Measurements from ENCODE around the gene TUSC7.

Gene TUSC7

DNA sequence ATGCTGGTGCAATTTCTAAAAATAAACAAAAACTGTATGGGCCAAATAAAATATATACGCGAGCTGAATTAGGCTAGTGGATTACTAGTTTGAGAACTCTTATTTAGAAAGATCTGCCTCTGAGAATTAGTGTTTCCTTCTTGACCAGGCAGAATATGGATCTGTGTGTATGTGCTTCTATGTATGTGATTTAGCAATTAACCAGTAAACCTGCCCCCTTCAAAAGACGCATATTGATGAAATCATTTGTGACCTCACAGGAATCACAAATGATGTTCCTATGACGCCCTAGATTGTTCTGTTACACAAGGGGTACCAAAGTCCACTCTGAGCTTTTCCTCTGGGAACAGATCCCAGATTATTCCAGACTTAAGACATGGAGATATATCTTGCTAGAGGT, at the start of gene TUSC7:
Gene TUSC7 (plus strand): TSS at position 301 of the 400 bp plus-strand sequence.
- H3K4me3 ChIP-seq (ENCODE audit: low read length), result no peak within 1 kb of the TSS
- H3K27me3 ChIP-seq (ENCODE audit: control insufficient read depth, insufficient read depth, low read length), result no peaks in the 10 kb centered on the region
- no peaks in the 10 kb centered on the region for H3K4me1 ChIP-seq (ENCODE audit: control insufficient read depth, insufficient read depth, low read length)
- no peak within 1 kb of the TSS for H3K9ac ChIP-seq (ENCODE audit: low read length)
- H3K36me3 ChIP-seq (ENCODE audit: control insufficient read depth, insufficient read depth, low read length), result no peaks in the 10 kb centered on the region
- no peaks in the 10 kb centered on the region for H3K9me3 ChIP-seq (ENCODE audit: control insufficient read depth, low read length)

DNA sequence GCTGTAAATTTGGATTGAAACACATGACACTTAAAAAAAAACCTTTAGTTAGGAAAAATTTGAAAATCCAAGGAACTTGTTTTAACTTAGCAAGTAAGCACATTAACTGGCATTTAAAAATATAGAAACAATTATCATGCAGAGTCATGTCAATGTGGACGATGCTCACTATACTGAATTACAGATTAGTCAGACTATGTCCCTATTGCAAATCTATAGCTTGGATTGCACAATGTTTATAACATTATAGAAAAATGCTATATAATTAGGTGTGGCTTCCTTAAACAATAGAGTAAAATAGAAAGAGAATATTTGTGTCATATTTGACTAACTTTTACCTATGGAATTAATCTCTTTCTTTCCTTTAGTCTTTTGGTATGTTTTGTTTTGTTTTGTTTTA, 48.4 kb upstream of the TUSC7 start:
- Histone ChIP-seq H3K27me3 (ENCODE audit: control insufficient read depth, insufficient read depth, low read length) (no peaks in the 10 kb centered on the region), H3K9ac (ENCODE audit: low read length) (no peak overlapping the region), H3K4me1 (ENCODE audit: control insufficient read depth, insufficient read depth, low read length) (no peaks in the 10 kb centered on the region), H3K4me3 (ENCODE audit: low read length) (no peak overlapping the region), H3K9me3 (ENCODE audit: control insufficient read depth, low read length) (no peaks in the 10 kb centered on the region), H3K36me3 (ENCODE audit: control insufficient read depth, insufficient read depth, low read length) (no peaks in the 10 kb centered on the region)

DNA sequence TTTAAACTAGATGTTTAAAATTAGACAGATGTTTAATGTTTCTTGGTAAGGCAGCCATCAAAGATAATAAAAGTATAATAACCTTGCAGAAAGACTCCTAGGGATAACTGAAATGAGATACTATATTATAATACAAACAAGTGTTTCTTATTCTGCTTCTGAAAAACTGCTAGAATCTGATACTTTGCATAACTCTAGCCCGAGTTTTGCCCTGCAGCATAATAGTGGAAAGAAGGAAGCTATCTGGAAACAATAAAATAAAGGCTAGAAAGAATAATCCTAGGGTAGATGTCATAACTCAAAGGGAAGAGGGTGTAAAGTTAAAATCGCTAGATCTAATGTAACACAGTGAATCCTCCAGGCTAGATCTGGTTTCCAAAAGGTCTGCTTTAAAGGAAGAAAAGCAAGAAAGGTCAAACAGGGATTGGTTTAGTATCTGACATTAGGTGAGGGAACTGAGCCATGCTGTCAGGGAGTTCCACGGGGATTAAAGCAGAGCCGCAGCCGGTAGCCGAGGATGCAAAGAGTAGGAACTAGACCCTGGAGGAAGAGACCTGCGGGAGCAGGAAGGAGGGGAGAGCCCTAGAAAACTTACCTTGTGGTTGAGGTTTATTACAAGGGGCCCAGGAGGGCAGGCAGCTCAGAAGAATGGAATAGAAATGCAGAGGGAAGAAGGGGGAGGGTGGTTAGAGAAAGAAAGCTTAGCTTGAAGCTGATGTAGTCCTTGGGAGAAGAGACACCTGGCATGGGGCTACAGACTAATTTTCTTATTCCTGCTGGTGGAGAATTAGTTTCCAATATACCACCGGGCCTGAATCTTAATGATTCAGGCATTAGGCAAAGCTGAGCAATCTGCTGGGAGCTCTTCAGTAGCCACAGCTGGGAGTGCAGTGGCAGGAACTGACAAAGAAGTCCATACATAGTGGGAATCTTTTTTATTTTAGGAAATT, 46.1 kb upstream of the TUSC7 start:
- no peak overlapping the region for H3K9ac ChIP-seq (ENCODE audit: low read length)
- H3K9me3 ChIP-seq (ENCODE audit: control insufficient read depth, low read length), result no peaks in the 10 kb centered on the region
- H3K36me3 ChIP-seq (ENCODE audit: control insufficient read depth, insufficient read depth, low read length), result no peaks in the 10 kb centered on the region
- no peak overlapping the region for H3K4me3 ChIP-seq (ENCODE audit: low read length)
- no peaks in the 10 kb centered on the region for H3K4me1 ChIP-seq (ENCODE audit: control insufficient read depth, insufficient read depth, low read length)
- no peaks in the 10 kb centered on the region for H3K27me3 ChIP-seq (ENCODE audit: control insufficient read depth, insufficient read depth, low read length)

DNA sequence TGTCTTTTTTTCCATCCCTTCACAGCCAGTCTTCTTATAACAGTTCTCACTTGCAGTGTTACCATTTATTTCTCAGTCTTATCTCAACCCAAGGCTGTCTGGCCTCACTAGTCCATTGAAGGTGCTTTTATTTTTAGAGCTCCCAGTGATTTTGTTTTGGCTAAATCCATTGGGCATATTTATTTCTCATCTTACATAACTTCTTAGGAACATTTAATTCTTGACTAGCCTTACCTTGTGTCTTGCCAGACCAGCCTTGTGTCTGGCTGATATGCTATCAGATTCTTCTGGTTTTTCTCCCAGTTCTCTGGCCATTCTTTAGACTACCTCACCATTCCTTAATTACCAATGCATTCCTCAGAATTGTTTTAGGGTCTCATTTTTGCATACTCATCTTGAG, 42.3 kb upstream of the TUSC7 start:
- Histone ChIP-seq H3K4me1 (ENCODE audit: control insufficient read depth, insufficient read depth, low read length) (no peaks in the 10 kb centered on the region), H3K9me3 (ENCODE audit: control insufficient read depth, low read length) (no peaks in the 10 kb centered on the region)

DNA sequence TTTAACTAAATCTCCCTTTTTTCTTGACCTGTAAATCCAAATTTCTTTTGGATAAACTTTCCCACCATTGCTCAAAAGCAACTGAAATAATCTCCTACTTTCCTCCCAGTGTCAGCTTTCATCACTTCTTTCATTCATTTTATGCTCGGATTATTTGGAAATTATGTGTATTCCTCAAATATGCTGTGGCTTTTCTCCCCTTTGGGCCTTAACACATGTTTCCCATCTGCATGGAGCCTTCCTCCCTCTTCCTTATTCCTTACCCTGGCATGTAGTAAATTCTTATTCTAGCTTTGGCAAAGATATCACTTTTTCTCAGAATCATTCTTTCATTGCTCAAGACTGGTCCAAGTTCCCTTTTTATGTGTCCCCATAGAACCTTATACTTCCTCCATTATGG, 41.8 kb upstream of the TUSC7 start:
- no peak overlapping the region for H3K4me3 ChIP-seq (ENCODE audit: low read length)
- H3K4me1 ChIP-seq (ENCODE audit: control insufficient read depth, insufficient read depth, low read length), result no peaks in the 10 kb centered on the region
- no peaks in the 10 kb centered on the region for H3K36me3 ChIP-seq (ENCODE audit: control insufficient read depth, insufficient read depth, low read length)
- H3K9me3 ChIP-seq (ENCODE audit: control insufficient read depth, low read length), result no peaks in the 10 kb centered on the region
- no peaks in the 10 kb centered on the region for H3K27me3 ChIP-seq (ENCODE audit: control insufficient read depth, insufficient read depth, low read length)
- no peak overlapping the region for H3K9ac ChIP-seq (ENCODE audit: low read length)

More for the DNA sequence above, 42.3 kb upstream of the TUSC7 start:
- Histone ChIP-seq H3K9ac (ENCODE audit: low read length) (no peak overlapping the region), H3K4me3 (ENCODE audit: low read length) (no peak overlapping the region), H3K36me3 (ENCODE audit: control insufficient read depth, insufficient read depth, low read length) (no peaks in the 10 kb centered on the region), H3K27me3 (ENCODE audit: control insufficient read depth, insufficient read depth, low read length) (no peaks in the 10 kb centered on the region)

DNA sequence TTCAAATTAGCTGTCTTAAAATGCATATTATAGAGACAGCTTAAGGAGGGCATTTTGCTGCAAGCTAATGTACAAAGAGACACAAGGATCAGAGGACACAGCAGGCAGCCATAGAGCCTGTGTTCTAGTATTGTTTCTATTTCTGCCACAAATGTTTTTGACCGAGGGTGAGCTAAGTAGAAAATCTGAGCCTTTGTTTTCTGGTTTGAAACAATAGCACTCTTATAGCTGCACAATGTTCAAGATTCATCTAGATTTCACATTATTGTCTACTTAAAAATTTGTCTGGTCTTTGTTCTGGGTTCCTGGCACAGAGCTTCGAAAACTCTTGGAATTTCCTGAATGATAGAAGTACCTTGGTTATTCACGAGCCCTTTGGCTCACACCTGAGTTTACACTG, 40.0 kb upstream of the TUSC7 start:
- Histone ChIP-seq H3K36me3 (ENCODE audit: control insufficient read depth, insufficient read depth, low read length) (no peaks in the 10 kb centered on the region), H3K27me3 (ENCODE audit: control insufficient read depth, insufficient read depth, low read length) (no peaks in the 10 kb centered on the region), H3K4me3 (ENCODE audit: low read length) (no peak overlapping the region), H3K9ac (ENCODE audit: low read length) (no peak overlapping the region), H3K9me3 (ENCODE audit: control insufficient read depth, low read length) (no peaks in the 10 kb centered on the region), H3K4me1 (ENCODE audit: control insufficient read depth, insufficient read depth, low read length) (no peaks in the 10 kb centered on the region)

DNA sequence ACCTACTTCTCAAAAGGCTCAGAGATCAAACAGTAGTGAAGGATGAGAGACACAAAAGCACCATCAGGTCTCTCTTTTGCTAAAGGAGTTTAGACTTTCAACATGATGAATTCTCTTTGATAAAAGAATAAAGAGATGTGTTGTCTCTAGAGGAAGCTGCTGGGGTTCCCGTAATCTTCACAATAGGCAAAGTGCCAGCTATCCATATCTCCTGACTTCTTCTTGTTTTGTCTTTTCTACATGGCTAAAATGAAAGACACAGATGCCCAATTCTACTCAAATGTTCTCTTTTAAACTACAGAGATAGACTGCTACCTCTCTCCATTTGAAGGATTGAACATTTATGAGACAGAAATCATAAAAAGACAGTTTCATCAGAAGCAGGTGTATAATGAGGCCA, 38.4 kb upstream of the TUSC7 start:
- Histone ChIP-seq H3K9ac (ENCODE audit: low read length) (no peak overlapping the region), H3K4me1 (ENCODE audit: control insufficient read depth, insufficient read depth, low read length) (no peaks in the 10 kb centered on the region), H3K36me3 (ENCODE audit: control insufficient read depth, insufficient read depth, low read length) (no peaks in the 10 kb centered on the region), H3K4me3 (ENCODE audit: low read length) (no peak overlapping the region), H3K9me3 (ENCODE audit: control insufficient read depth, low read length) (no peaks in the 10 kb centered on the region), H3K27me3 (ENCODE audit: control insufficient read depth, insufficient read depth, low read length) (no peaks in the 10 kb centered on the region)

DNA sequence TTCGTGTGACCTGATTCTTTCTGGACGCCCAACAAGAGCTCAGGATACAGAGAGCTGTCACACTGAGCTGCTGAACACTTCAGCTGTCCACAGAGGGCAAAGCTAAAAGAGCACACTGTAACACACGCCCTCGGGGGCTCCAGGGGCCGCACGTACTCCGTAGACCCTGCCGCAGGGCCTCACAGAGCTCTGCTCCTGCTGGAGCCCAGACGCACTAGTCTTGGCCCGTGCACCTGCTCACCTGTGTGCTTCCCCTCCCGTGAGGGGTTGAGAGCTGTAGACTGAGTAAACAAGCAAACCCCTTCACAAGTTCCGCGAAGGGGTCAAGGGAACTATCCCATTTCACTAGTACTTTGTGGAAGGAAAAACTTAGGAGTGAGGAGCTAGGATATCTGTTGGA, 30.7 kb upstream of the TUSC7 start:
- H3K4me1 ChIP-seq (ENCODE audit: control insufficient read depth, insufficient read depth, low read length), result no peaks in the 10 kb centered on the region
- H3K27me3 ChIP-seq (ENCODE audit: control insufficient read depth, insufficient read depth, low read length), result no peaks in the 10 kb centered on the region
- H3K9me3 ChIP-seq (ENCODE audit: control insufficient read depth, low read length), result no peaks in the 10 kb centered on the region
- H3K4me3 ChIP-seq (ENCODE audit: low read length), result no peak overlapping the region
- H3K9ac ChIP-seq (ENCODE audit: low read length), result no peak overlapping the region
- no peaks in the 10 kb centered on the region for H3K36me3 ChIP-seq (ENCODE audit: control insufficient read depth, insufficient read depth, low read length)

DNA sequence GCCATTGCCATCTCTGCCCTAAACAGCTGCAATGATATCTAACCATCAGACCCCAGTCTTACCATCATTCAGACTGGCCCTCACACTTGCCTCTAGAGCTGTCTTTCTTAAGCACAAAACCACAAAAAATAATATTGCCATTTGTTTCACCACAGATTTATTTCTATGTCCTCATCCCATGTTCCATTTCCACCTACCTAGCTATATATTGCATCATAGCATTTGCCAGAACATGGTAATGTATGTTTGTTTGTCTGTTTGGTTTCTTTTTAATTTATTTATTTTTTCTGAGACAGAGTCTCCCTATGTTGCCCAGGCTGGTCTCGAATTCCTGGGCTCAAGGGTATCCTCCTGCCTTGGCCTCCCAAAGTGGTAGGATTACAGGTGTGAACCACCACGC, 18.5 kb upstream of the TUSC7 start:
- no peak overlapping the region for H3K4me3 ChIP-seq (ENCODE audit: low read length)

DNA sequence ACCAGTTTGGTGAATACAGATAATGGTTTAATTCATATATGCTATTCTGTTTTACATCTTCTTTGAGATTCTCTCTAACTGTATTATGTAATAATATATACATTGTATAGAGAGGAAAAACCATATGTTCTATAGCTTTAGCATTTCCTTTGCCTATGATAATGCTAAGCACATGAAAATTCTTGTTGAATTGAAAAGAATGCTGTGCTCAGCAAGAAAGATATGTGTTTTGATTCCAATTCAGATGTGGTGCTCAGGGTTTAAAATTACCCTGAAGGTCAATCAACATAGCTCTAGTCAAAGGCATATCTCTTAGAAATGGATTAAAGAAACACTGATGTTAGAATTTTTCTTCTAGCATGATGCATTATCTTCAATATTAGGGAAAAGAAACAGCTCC, 8.5 kb upstream of the TUSC7 start:
- Histone ChIP-seq H3K27me3 (ENCODE audit: control insufficient read depth, insufficient read depth, low read length) (no peaks in the 10 kb centered on the region), H3K9ac (ENCODE audit: low read length) (no peak overlapping the region), H3K4me3 (ENCODE audit: low read length) (no peak overlapping the region), H3K4me1 (ENCODE audit: control insufficient read depth, insufficient read depth, low read length) (no peaks in the 10 kb centered on the region), H3K9me3 (ENCODE audit: control insufficient read depth, low read length) (no peaks in the 10 kb centered on the region), H3K36me3 (ENCODE audit: control insufficient read depth, insufficient read depth, low read length) (no peaks in the 10 kb centered on the region)

More for the DNA sequence above, 18.5 kb upstream of the TUSC7 start:
- no peaks in the 10 kb centered on the region for H3K36me3 ChIP-seq (ENCODE audit: control insufficient read depth, insufficient read depth, low read length)
- no peaks in the 10 kb centered on the region for H3K4me1 ChIP-seq (ENCODE audit: control insufficient read depth, insufficient read depth, low read length)
- no peaks in the 10 kb centered on the region for H3K27me3 ChIP-seq (ENCODE audit: control insufficient read depth, insufficient read depth, low read length)
- no peaks in the 10 kb centered on the region for H3K9me3 ChIP-seq (ENCODE audit: control insufficient read depth, low read length)
- H3K9ac ChIP-seq (ENCODE audit: low read length), result no peak overlapping the region

DNA sequence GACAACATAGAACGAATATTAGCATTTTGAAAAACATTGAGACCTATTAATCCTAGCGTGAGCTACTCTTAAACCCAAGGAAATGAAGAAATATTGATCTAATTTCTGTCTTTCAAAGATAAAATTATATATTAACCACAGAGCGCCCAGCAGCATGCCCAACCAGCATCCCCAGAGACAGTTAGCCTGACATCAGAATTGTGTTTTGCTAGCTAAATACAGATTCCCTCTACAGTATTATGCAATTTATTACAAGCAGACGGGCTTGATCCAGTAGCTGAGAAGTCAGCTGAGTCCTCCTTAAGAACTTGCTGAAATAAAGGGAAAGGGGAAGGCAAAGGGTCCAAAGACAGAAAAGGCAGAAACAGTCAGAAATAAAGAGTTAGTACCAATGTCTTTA, 7.2 kb upstream of the TUSC7 start:
- no peaks in the 10 kb centered on the region for H3K9me3 ChIP-seq (ENCODE audit: control insufficient read depth, low read length)
- no peak overlapping the region for H3K9ac ChIP-seq (ENCODE audit: low read length)
- H3K27me3 ChIP-seq (ENCODE audit: control insufficient read depth, insufficient read depth, low read length), result no peaks in the 10 kb centered on the region
- no peaks in the 10 kb centered on the region for H3K4me1 ChIP-seq (ENCODE audit: control insufficient read depth, insufficient read depth, low read length)
- no peak overlapping the region for H3K4me3 ChIP-seq (ENCODE audit: low read length)
- no peaks in the 10 kb centered on the region for H3K36me3 ChIP-seq (ENCODE audit: control insufficient read depth, insufficient read depth, low read length)

DNA sequence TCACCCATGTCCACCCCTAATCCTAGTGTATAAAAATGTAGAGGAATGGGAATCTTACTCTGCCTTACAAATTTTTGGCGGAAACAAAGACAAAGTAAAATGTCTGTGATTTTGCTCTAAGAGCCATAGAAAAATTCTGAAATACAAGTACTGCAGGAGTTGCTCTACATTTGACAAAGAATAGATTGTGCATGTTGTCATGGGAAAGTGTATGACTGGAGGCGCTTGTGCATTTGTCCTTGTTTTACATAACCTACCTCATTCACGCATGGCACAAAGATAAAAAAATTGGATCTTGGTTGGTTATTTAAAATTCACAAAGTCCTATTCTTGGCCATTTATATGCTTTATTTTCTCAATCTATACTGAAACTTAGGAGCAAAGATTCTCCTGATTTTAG, 2.0 kb upstream of the TUSC7 start:
- H3K9ac ChIP-seq (ENCODE audit: low read length), result no peak overlapping the region
- H3K4me1 ChIP-seq (ENCODE audit: control insufficient read depth, insufficient read depth, low read length), result no peaks in the 10 kb centered on the region
- no peaks in the 10 kb centered on the region for H3K9me3 ChIP-seq (ENCODE audit: control insufficient read depth, low read length)
- H3K36me3 ChIP-seq (ENCODE audit: control insufficient read depth, insufficient read depth, low read length), result no peaks in the 10 kb centered on the region
- H3K27me3 ChIP-seq (ENCODE audit: control insufficient read depth, insufficient read depth, low read length), result no peaks in the 10 kb centered on the region
- no peak overlapping the region for H3K4me3 ChIP-seq (ENCODE audit: low read length)

All from mucosa of stomach (tissue), 1 donor.